D721Med (cell line): ENCODE measurements around the gene THAP7.

Experiments used
- DNase-seq: peaks from one replicate; pipeline ENCODE4 v3.0.0; 2011; ENCODE audit warnings: low spot score; ENCODE audit not compliant: insufficient read length
- FAIRE-seq: peaks from 2 replicates; lab custom pipeline; 2011; peaks lifted over from hg19 to GRCh38; lab: Jason Lieb, UNC
- CTCF ChIP-seq: IDR thresholded peaks from 2 replicates; pipeline ENCODE4 v1.5.1; 2012; ENCODE audit warnings: mild to moderate bottlenecking, control low read depth; ENCODE audit not compliant: insufficient read depth; ENCODE audit errors: missing control alignments

The THAP7 gene

GRCh38 chr22:21003782-21004181 is 1.9 kb upstream of the THAP7 start:
- FAIRE-seq (no peak), DNase-seq (no peak)
- no peak for TF ChIP-seq CTCF

GRCh38 chr22:21000987-21001600 is 824 bp downstream of the THAP7 start:
- no peak for TF ChIP-seq CTCF
- DNase-seq (no peak), FAIRE-seq (no peak)

GRCh38 chr22:21000207-21000986 is 1.5 kb downstream of the THAP7 start:
- no peak for FAIRE-seq
- no peak for TF ChIP-seq CTCF
- no peak for DNase-seq

- no peak for DNase-seq
- TF ChIP-seq CTCF, result no peak
- no peak for FAIRE-seq
Measured at GRCh38 chr22:20999350-21000206, 2.3 kb downstream of the THAP7 start.

GRCh38 chr22:20998411-20999336 is 3.2 kb downstream of the THAP7 start:
- FAIRE-seq (no peak), DNase-seq (no peak)
- no peak for TF ChIP-seq CTCF

GRCh38 chr22:20997536-20998257 is 4.2 kb downstream of the THAP7 start:
- no peak for TF ChIP-seq CTCF
- no peak for FAIRE-seq
- no peak for DNase-seq
